HepG2 (cell line): Measurements from ENCODE around the gene EIF5. TPM values are rescaled to one million over a fixed set of nuclear protein-coding genes. Genes with fewer than 3 reads are reported as not detected.

ENCODE experiments used
- ARID4A ChIP-seq: sonication (generic); formaldehyde crosslinking; IDR thresholded peaks from 2 replicates; pipeline ENCODE4 v1.5.0; 2020; ENCODE audit warnings: mild to moderate bottlenecking, missing genetic modification reagents, borderline replicate concordance
- ATF5 ChIP-seq: sonication (generic); formaldehyde crosslinking; IDR thresholded peaks from 2 replicates; pipeline ENCODE4 v1.4.0; 2020; ENCODE audit warnings: mild to moderate bottlenecking, low read depth, missing genetic modification reagents
- CEBPB ChIP-seq: IDR thresholded peaks from 2 replicates; pipeline ENCODE4 v1.6.1; 2011; ENCODE audit warnings: low read depth, low read length, improper control_type of control experiment, borderline replicate concordance
- FOXC1 ChIP-seq: sonication (generic); formaldehyde crosslinking; IDR thresholded peaks from 2 replicates; pipeline ENCODE4 v1.8.0; 2022; ENCODE audit warnings: mild to moderate bottlenecking, missing genetic modification reagents, borderline replicate concordance
- HBP1 ChIP-seq: IDR thresholded peaks from 2 replicates; pipeline ENCODE4 v1.6.1; 2016; ENCODE audit warnings: low read depth, control low read depth
- HNF4A ChIP-seq: sonication (generic); formaldehyde crosslinking; IDR thresholded peaks from 2 replicates; pipeline ENCODE4 v1.4.0; 2020; ENCODE audit warnings: missing genetic modification reagents
- MAFF ChIP-seq: IDR thresholded peaks from 2 replicates; pipeline ENCODE4 v1.6.1; 2011; ENCODE audit warnings: low read depth, low read length, improper control_type of control experiment
- REXO4 ChIP-seq: sonication (generic); formaldehyde crosslinking; IDR thresholded peaks from 2 replicates; pipeline ENCODE4 v1.8.0; 2022; ENCODE audit warnings: missing genetic modification reagents, mild to moderate bottlenecking, borderline replicate concordance
- SCMH1 ChIP-seq: sonication (generic); formaldehyde crosslinking; IDR thresholded peaks from 2 replicates; pipeline ENCODE4 v1.9.0; 2021; ENCODE audit warnings: missing genetic modification reagents, mild to moderate bottlenecking, borderline replicate concordance
- SOX5 ChIP-seq: IDR thresholded peaks from 2 replicates; pipeline ENCODE4 v1.6.1; 2016; ENCODE audit warnings: borderline replicate concordance
- SSRP1 ChIP-seq: IDR thresholded peaks from 2 replicates; pipeline ENCODE4 v1.6.1; 2016; ENCODE audit warnings: control low read depth
- STAG1 ChIP-seq: sonication (generic); formaldehyde crosslinking; IDR thresholded peaks from 2 replicates; pipeline ENCODE4 v1.4.0; 2020; ENCODE audit warnings: missing genetic modification reagents
- YY1 ChIP-seq: IDR thresholded peaks from 2 replicates; pipeline ENCODE4 v1.6.1; 2011; ENCODE audit warnings: low read length, low read depth, moderate library complexity, mild to moderate bottlenecking; ENCODE audit not compliant: insufficient read depth, insufficient replicate concordance
- ZBTB20 ChIP-seq: sonication (generic); formaldehyde crosslinking; IDR thresholded peaks from 2 replicates; pipeline ENCODE4 v1.8.1; 2023; ENCODE audit warnings: missing genetic modification reagents, low read depth, mild to moderate bottlenecking, borderline replicate concordance
- ZNF101 ChIP-seq: sonication (generic); formaldehyde crosslinking; IDR thresholded peaks from 2 replicates; pipeline ENCODE4 v1.4.0; 2020; ENCODE audit warnings: mild to moderate bottlenecking, low read depth, missing genetic modification reagents, borderline replicate concordance
- ZNF331 ChIP-seq: sonication (generic); formaldehyde crosslinking; IDR thresholded peaks from 2 replicates; pipeline ENCODE4 v1.4.0; 2020; ENCODE audit warnings: missing genetic modification reagents
- ZNF501 ChIP-seq: sonication (generic); formaldehyde crosslinking; IDR thresholded peaks from 2 replicates; pipeline ENCODE4 v1.5.1; 2020; ENCODE audit warnings: mild to moderate bottlenecking, moderate library complexity, missing genetic modification reagents
- ZNF574 ChIP-seq: sonication (generic); formaldehyde crosslinking; IDR thresholded peaks from 2 replicates; pipeline ENCODE4 v1.4.0; 2020; ENCODE audit warnings: missing genetic modification reagents
- ZNF75D ChIP-seq: sonication (generic); formaldehyde crosslinking; IDR thresholded peaks from 2 replicates; pipeline ENCODE4 v1.8.1; 2023; ENCODE audit warnings: missing genetic modification reagents, mild to moderate bottlenecking, borderline replicate concordance
- ZNF891 ChIP-seq: sonication (generic); formaldehyde crosslinking; IDR thresholded peaks from 2 replicates; pipeline ENCODE4 v1.5.0; 2020; ENCODE audit warnings: mild to moderate bottlenecking, missing genetic modification reagents
- polyA plus RNA-seq, 8 experiments: library from polyadenylated mRNA; depleted of rRNA in 3 of 8; stranded (reverse) in 7 of 8; unstranded in 1 of 8; fragments of >200 nt; fragmentation: Illumina TruSeq in 4 of 8; extraction: Trizol in 4 of 8; gene quantifications; 2 replicates each; pipeline versions ENCODE4 v1.2.1 to v1.2.3, GENCODE V29; 2011 to 2016; ENCODE audit warnings: low read depth in 4 of 8, missing spikeins in 1 of 8, mixed read lengths in 1 of 8; ENCODE audit not compliant: insufficient read depth in 1 of 8
- total RNA-seq, 5 experiments: library from RNA; depleted of rRNA; stranded (reverse); fragments of >200 nt; fragmentation: Illumina TruSeq; extraction: Trizol; gene quantifications; 2 replicates each; pipeline ENCODE4 v1.2.3, GENCODE V29; 2016; ENCODE audit warnings: low read depth in 1 of 5

Gene EIF5
- total and polyA plus RNA-seq, 2 of the 13 experiments (the other 11 are each of a cell fraction or from before 2014, with no cell fraction given) = 189 to 281 TPM

GRCh38 chr14:103393676-103394626 is 59.9 kb downstream of the EIF5 start (continued):
- no peak for TF ChIP-seq YY1
- TF ChIP-seq ZBTB20 (CRISPR knock-in tag) = no peak
- TF ChIP-seq STAG1 (CRISPR knock-in tag) = no peak
- TF ChIP-seq HNF4A (CRISPR knock-in tag) = no peak
- no peak for TF ChIP-seq SSRP1
- no peak for TF ChIP-seq ZNF891 (CRISPR knock-in tag)
- no peak for TF ChIP-seq MAFF
- TF ChIP-seq SCMH1 = no peak
- no peak for TF ChIP-seq ZNF501 (CRISPR knock-in tag)
- no peak for TF ChIP-seq HBP1 (CRISPR knock-in tag)
- no peak for TF ChIP-seq ATF5 (CRISPR knock-in tag)
- TF ChIP-seq FOXC1 (CRISPR knock-in tag) = no peak
- peak; percentile 14; the same call in 1 of the 2 replicates for TF ChIP-seq ARID4A (CRISPR knock-in tag)
- TF ChIP-seq SOX5 (CRISPR knock-in tag) = peak; percentile 36; the same call in 1 of the 2 replicates
- no peak for TF ChIP-seq CEBPB
- no peak for TF ChIP-seq ZNF101 (CRISPR knock-in tag)
- TF ChIP-seq ZNF574 (CRISPR knock-in tag) = peak; percentile 97
- TF ChIP-seq REXO4 (CRISPR knock-in tag) = no peak
- TF ChIP-seq ZNF75D (CRISPR knock-in tag) = no peak
- TF ChIP-seq ZNF331 (CRISPR knock-in tag) = 0 out of 2 replicates have a peak, but pooled peaks have one; percentile 11
